Measurements from ENCODE around the gene RNU1-3.
A peak's percentile ranks its signal among the peaks of the same experiment; 100 is the strongest.
"Not testable (repeated sequence)": the region's sequence is repeated elsewhere in the genome, so short reads cannot be mapped to it uniquely, and the experiment has no call there.

The RNU1-3 gene

GRCh38 chr1:16693449-16694307 is 26.9 kb upstream of the RNU1-3 start:
- FAIRE-seq: not testable (repeated sequence)

DNA sequence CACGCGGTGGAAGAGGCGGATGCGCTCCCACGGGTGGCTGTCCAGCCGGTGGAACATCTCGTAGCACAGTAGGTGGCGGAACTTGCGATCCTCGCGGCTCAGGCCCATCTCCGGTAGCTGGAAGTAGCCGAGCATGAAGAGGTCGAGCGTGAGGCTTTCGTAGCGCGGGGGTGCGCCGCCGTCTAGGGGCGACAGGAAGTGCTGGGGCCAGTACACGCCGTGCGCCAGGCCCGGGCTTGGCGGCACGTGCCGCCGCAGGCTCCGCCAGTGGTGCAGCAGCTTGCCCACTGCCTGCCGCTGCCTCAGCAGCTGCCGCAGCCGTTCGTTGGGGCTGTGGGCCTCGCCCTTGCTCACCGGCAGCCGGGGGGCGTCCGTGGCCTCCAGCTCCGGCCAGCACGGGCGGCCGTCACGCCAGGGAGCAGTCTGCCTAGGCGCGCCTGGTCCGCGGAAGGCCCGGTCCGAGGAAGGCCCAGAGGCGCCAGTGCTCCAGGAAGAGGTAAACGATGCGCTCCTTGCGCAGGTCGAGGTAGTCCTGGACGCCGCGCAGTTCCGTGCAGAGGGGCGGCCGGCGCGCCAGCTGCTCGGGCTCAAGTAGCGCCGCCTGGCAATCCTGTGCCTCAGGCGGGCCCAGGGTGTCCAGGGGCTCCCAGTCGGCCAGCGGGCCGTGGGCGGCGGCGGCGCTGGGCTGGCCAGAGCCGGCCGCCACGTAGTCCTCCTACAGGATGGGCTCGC is 26.1 kb upstream of the RNU1-3 start:
- FAIRE-seq: not testable (repeated sequence)

GRCh38 chr1:16692283-16692682 is 25.5 kb upstream of the RNU1-3 start:
- FAIRE-seq: not testable (repeated sequence)

GRCh38 chr1:16690971-16691682 is 24.4 kb upstream of the RNU1-3 start:
- FAIRE-seq: not testable (repeated sequence)

- not testable (repeated sequence) for FAIRE-seq
Observed at GRCh38 chr1:16687132-16687800, 20.5 kb upstream of the RNU1-3 start.

- FAIRE-seq: not testable (repeated sequence)
Observed at GRCh38 chr1:16685445-16686371, 19.0 kb upstream of the RNU1-3 start.

GRCh38 chr1:16684738-16685337 is 18.1 kb upstream of the RNU1-3 start:
- peak; percentile 70 for FAIRE-seq

- FAIRE-seq: not testable (repeated sequence)
Observed at GRCh38 chr1:16684152-16684551, 17.4 kb upstream of the RNU1-3 start.

DNA sequence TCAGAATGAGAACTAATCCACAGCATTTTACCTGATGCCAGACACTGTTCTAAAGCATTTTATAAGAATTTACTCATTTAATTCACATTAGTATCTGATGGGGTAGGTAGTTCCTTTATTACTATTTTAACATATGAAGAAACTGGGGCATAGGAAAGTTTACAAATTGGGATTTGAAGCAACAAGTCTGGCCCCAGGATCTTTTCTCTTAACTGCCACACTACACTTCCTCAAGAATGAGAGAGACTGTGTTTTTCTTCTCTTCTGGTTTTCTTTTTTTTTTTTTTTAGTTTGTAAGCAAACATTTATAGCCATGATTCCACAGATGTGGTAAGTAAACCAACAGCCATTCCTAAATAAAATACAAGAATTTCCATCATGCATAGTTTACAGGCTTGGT is 16.1 kb upstream of the RNU1-3 start:
- not testable (repeated sequence) for FAIRE-seq

DNA sequence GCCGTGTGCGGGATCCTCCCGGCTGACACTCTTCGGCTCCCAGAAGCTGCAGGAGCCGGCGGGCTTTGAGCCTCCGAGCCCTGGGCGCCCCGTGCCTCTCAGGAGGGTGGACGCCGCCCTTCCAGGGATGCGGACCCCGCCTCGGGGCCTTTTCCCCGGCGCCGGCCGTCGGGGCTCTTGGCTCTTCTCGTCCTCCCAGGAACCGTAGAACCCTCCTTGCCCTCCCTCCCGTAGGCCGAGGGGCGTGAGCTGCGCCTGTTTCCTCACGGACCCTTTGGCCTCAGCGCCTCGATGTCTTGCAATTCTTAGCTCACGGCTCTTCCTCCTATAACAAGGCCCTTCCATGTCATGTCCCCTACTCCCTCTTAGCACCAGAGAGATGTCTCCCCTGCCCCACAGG is 13.6 kb upstream of the RNU1-3 start:
- FAIRE-seq: not testable (repeated sequence)

DNA sequence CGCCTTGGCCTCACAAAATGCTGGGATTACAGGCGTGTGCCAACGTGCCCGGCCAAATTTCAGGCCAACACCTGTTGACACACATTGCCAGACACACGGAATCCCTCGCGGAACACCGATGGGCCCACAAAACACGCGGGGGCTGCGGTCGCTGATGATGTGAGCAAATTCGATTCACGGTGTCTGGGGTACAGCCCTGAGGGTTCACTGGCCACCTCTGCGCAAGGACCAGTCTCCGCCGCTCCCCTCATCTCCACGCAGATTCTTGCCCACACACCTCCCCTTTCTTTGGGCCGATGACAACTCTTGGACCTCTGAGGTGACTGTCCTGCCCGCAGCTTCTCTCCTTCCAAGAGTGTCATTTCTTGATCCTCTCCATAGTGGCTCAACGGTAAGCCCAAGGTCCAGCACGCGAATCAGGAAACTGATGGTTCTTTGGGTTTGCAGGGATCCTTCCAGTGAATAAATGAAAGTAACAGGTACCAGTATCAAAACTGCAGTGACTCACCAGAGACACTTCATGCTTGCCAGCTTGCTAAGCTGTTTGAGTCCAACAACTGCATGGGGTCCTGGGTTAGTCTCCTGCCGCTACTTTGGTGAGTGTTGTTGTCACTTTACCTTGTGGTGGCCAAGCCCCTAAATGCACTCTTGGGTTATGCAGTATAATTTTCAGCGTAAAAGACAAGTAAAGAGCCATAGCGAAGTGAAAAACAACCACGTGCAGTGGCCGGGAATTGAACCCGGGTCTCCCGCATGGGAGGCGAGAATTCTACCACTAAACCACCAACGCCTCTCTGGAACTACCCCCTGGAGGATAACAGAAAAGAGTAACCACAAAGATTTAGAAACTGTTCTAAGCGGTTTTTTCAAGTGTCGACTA is 11.0 kb upstream of the RNU1-3 start:
- FAIRE-seq: no peak

DNA sequence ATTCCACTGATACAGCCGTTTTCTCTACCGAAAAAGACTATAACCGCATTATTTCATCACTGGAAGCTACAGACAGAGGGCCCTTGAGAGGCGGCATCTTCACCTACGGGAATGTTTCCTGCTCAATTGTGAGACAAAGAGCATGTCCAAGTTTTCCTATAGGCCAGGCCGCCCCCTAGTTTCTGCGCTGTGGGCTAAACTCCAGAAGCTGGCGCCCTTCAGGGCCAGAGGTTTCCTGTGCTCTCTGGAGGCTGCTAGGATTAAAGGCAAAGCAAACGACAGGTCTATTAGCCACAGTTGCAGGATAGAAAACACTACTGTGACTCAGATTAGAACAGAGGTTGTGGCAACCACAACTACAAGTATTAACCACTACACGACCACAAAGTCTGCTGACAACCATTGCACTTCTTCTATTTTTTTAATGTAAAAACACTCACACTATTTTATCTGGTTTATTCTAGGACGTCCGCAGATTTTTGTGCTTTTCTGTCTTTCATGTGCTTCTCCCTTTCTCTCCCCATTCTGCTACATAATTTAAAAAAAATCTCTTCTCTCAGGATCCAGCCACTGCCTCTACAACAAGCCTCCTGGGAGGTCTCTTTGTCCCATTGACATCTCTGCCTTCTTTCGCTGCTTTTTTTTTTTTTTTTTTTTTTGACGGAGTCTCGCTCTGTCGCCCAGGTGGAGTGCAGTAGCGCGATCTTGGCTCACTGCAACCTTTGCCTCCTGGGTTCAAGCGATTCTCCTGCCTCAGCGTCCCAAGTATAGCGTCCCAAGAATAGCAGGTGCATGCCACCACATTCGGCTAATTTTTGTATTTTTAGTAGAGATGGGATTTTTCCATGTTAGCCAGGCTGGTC is 10.1 kb upstream of the RNU1-3 start:
- FAIRE-seq: not testable (repeated sequence)

DNA sequence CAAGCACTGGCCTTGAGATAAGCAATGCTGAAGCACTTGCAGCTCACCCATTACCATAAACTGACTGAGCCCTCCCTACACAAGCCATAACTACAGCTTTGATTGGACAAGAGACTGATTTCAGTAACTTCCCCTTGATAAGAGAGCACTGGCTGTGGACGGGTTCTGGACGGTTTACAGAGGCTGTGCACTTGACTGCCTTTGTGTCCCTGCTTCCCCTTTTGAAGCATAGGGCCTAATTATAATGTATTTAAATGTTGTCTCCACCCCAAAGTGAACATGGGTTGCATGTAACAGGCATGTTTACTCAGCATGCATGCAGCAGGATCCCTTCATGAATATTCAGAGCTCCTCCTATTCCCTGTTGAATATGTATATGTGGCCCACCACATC is 8.4 kb upstream of the RNU1-3 start:
- FAIRE-seq: not testable (repeated sequence)

DNA sequence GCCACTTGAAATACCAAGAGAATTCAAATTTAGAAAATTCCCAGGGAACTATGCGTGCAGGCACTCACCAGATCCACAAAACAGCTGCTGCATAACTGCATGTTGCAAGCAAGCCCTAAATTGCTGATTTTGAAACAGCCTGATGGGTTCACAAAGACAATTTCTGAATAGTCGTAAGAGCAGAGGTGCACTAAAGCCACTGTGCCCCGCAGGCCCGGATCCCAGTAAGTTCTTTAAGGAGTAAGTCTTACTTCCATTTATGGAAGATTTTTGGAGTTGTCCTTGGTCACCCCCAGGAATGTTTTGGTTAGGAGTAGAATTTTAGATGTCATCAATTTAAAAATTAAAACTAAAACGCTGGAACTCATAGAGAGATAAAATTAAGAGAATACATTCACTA is 7.2 kb upstream of the RNU1-3 start:
- not testable (repeated sequence) for FAIRE-seq

- not testable (repeated sequence) for FAIRE-seq
Observed at GRCh38 chr1:16665836-16666235, 912 bp downstream of the RNU1-3 start.

GRCh38 chr1:16658234-16658633 is 8.5 kb downstream of the RNU1-3 start:
- FAIRE-seq: not testable (repeated sequence)

GRCh38 chr1:16656981-16657683 is 9.6 kb downstream of the RNU1-3 start:
- FAIRE-seq: not testable (repeated sequence)

DNA sequence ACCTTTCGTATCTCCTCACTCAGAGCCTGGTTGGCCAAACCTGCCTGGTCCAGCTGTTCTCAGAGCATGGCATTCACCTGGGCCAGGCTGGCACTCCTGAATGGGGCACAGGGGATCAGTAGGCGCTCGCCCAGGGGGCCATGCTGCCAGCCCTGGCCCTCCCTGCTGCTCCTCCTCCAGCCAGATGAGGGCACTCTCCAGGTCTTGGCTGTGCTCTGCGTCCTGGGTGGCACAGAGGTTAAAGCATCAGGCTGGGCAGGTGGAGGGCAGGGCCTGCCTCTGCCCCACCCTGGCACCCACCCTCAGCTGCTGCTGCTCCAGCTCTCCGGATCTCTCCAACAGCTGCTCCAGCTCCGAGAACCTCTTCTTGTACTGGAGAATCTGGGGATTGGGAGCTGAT is 10.2 kb downstream of the RNU1-3 start:
- FAIRE-seq: not testable (repeated sequence)

Data from TTC549 (cell line).